Duodenal mucosa (tissue), 2 donors: ENCODE results near the gene PRRX1.

Source experiments
- H3K27ac ChIP-seq: one replicate; pipeline ENCODE4 v1.7.0; 2013; ENCODE audit warnings: low read depth, low read length
- H3K27me3 ChIP-seq, 2 donors: one replicate each; pipeline ENCODE4 v1.7.0; 2013; ENCODE audit warnings: low read length in 2 of 2, control low read depth in 1 of 2; ENCODE audit not compliant: insufficient read depth in 2 of 2, control insufficient read depth in 1 of 2
- H3K36me3 ChIP-seq, 2 donors: one replicate each; pipeline ENCODE4 v1.7.0; 2013; ENCODE audit warnings: low read length in 2 of 2, control low read depth in 1 of 2; ENCODE audit not compliant: insufficient read depth in 2 of 2, control insufficient read depth in 1 of 2
- H3K4me1 ChIP-seq, 2 donors: one replicate each; pipeline ENCODE4 v1.7.0; 2013; ENCODE audit warnings: low read length in 2 of 2, control low read depth in 1 of 2; ENCODE audit not compliant: insufficient read depth in 2 of 2, control insufficient read depth in 1 of 2
- H3K4me3 ChIP-seq, 2 donors: one replicate each; pipeline ENCODE4 v1.7.0; 2013; ENCODE audit warnings: low read length in 2 of 2, low read depth in 1 of 2
- H3K9ac ChIP-seq, 2 donors: one replicate each; pipeline ENCODE4 v1.7.0; 2013; ENCODE audit warnings: low read length in 2 of 2, low read depth in 1 of 2
- H3K9me3 ChIP-seq, 2 donors: one replicate each; pipeline ENCODE4 v1.7.0; 2013; ENCODE audit warnings: low read length in 2 of 2, control low read depth in 1 of 2; ENCODE audit not compliant: control insufficient read depth in 1 of 2

Gene PRRX1

GRCh38 chr1:170765279-170765678, 101.3 kb downstream of the PRRX1 start:
- Histone ChIP-seq H3K27me3 (no peaks in the 10 kb centered on the region), H3K9ac (no peak overlapping the region), H3K36me3 (no peaks in the 10 kb centered on the region), H3K9me3 (no peaks in the 10 kb centered on the region), H3K27ac (no peak overlapping the region), H3K4me3 (no peak overlapping the region), H3K4me1 (no peaks in the 10 kb centered on the region)

DNA sequence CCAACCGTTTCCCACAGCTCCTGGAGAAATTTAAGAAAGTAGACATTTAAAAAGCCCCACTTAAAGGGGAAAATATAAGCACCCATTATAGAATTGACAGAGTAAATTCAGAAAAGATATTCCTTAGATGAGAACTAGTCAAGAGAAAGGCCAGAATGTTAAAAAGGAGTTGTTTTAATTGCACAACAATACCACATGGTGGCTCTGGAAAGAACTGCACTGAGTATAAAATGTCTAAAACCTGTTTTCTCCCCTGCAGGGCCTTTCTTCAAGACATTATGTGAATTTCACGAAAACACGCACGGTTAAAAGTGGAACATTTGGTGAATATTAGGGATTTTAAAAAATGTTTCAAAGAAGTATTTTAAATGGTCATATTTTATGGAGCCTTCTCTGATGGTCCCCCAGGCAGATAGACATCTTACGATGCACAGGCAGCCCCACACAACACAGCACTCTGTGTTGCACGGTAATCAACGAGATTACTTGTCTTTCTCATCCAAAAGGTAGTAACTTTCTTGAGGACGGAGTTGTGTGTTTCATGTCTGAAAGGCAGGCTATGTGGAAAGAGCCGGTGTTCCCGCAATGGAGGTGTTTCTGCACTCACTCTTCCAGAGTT, 101.9 kb downstream of the PRRX1 start:
- Histone ChIP-seq H3K27ac (no peak overlapping the region), H3K27me3 (no peaks in the 10 kb centered on the region), H3K9me3 (no peaks in the 10 kb centered on the region), H3K9ac (no peak overlapping the region), H3K4me1 (no peaks in the 10 kb centered on the region), H3K36me3 (no peaks in the 10 kb centered on the region), H3K4me3 (no peak overlapping the region)

DNA sequence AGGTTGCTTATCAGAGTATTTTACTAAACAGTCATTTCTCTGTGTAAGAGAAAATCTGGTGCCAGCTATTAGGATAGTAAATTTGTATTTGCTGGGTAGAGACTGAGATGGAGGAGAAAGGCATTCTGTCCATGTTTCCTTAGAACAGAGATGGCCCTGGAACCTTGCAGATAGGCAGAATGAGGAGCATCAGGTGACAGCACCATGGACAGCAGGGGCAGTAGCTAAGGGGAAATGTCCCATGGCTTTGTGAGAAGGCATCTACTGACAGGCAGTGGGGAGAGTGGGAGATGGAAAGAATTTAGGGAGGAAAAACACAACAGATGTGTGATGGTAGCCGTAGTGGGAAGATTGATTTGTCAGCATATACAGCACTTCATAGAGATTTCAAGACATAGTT, 105.0 kb downstream of the PRRX1 start:
- no peaks in the 10 kb centered on the region for H3K36me3 ChIP-seq
- H3K27me3 ChIP-seq = no peaks in the 10 kb centered on the region
- no peak overlapping the region for H3K27ac ChIP-seq
- H3K9me3 ChIP-seq = no peaks in the 10 kb centered on the region
- no peaks in the 10 kb centered on the region for H3K4me1 ChIP-seq
- no peak overlapping the region for H3K9ac ChIP-seq
- no peak overlapping the region for H3K4me3 ChIP-seq

DNA sequence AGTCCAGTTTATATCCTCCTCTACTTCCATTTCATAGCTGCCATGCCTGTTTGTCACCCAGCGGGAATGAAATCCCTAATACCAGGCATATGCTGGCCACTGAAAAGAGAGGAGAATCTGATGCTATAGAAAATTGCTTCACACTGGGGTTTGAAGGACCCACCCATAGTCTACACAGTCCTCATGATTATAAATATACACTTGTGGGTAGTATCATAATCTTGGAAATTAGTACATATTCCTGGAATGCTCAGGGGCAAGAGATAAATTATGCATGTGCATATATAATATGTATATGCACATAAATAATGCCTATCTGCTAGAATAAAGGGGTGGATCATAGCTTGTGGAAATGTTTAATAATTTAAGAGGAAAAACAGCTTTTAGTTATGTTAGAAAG, 105.8 kb downstream of the PRRX1 start:
- no peaks in the 10 kb centered on the region for H3K4me1 ChIP-seq
- H3K9ac ChIP-seq = no peak overlapping the region
- no peaks in the 10 kb centered on the region for H3K27me3 ChIP-seq
- H3K36me3 ChIP-seq = no peaks in the 10 kb centered on the region
- H3K9me3 ChIP-seq = no peaks in the 10 kb centered on the region
- no peak overlapping the region for H3K27ac ChIP-seq
- H3K4me3 ChIP-seq = no peak overlapping the region

DNA sequence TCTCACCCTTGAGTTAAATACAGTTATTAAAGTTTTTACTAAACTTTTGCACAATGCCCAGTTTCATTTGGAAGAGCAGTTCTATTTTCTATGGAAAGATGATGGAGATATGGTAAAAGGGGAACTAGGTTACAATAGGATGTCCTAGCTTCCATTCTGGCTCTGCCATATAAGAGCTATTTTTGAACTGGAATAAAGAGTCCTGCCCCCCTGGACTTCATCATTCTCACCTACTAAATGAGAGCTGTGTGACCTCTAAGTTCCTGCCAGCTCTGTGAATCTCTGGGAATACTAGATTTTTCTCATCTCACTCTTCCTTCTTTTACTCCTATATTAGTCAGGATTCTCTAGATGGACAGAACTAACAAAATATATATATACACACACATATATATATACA, 106.3 kb downstream of the PRRX1 start:
- Histone ChIP-seq H3K36me3 (no peaks in the 10 kb centered on the region), H3K9me3 (no peaks in the 10 kb centered on the region), H3K27ac (no peak overlapping the region), H3K9ac (no peak overlapping the region), H3K4me1 (no peaks in the 10 kb centered on the region), H3K4me3 (no peak overlapping the region), H3K27me3 (no peaks in the 10 kb centered on the region)

GRCh38 chr1:170776252-170776651, 112.3 kb downstream of the PRRX1 start:
- Histone ChIP-seq H3K9me3 (no peaks in the 10 kb centered on the region), H3K27ac (no peak overlapping the region), H3K4me1 (no peaks in the 10 kb centered on the region), H3K27me3 (no peaks in the 10 kb centered on the region), H3K4me3 (no peak overlapping the region), H3K36me3 (no peaks in the 10 kb centered on the region), H3K9ac (no peak overlapping the region)

- Histone ChIP-seq H3K9ac (no peak overlapping the region), H3K27ac (no peak overlapping the region), H3K9me3 (no peaks in the 10 kb centered on the region), H3K4me3 (no peak overlapping the region), H3K4me1 (no peaks in the 10 kb centered on the region), H3K27me3 (no peaks in the 10 kb centered on the region), H3K36me3 (no peaks in the 10 kb centered on the region)
Observed at GRCh38 chr1:170776777-170777176, 112.8 kb downstream of the PRRX1 start.
